Measurements from ENCODE around the gene EZR.

DNA sequence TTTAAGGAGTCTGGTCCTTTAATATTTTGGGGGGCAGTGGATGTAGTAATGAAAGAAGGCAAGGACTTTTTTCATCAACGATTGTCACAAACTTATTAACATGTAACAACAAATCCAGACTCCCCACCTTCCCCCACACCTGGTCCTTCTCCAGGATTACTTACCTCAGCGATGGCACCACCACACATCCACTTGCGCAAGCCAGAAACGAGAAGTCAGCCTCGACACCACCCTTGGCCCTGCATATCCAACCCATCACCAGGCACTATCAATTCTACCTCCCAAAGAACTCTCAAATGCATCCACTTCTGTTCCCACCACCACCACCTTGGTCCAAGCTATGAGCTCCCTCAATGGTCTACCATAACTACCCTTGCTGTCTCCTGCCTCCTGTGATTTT is 6.6 kb downstream of the EZR start:
- TF ChIP-seq EZH2 (IDR thresholded peaks at IDR 0.05) (no peak), POLR2AphosphoS5 (IDR thresholded peaks at IDR 0.05; ENCODE audit: borderline replicate concordance, low read depth, low read length) (no peak), FOXP2 (optimal IDR thresholded peaks at IDR 0.05; ENCODE audit: control extremely low read depth, extremely low read length, insufficient read depth) (no peak)

Data from SK-N-MC (cell line).